ENCODE measurements around the gene CNTNAP5.

DNA sequence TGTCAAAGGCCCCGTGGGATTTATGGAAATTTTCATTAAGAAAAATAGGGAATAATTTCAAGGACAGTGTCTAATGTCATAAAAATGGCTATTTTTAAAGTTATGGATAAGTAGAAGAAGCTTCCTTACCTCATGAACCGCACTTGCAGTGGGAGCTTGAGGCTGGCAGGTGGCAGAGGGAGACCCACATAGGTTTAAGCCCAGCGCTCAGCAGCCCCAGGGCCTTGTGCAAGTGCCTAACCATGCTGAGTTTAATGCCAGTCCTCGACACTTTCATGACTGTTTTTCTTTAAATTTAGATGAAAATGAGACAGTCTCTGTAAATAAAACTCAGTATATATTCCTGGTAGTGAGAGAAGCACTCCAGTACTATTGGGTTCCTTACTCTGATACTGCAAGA, 285.6 kb downstream of the CNTNAP5 start:
- TF ChIP-seq, protein P1, sequence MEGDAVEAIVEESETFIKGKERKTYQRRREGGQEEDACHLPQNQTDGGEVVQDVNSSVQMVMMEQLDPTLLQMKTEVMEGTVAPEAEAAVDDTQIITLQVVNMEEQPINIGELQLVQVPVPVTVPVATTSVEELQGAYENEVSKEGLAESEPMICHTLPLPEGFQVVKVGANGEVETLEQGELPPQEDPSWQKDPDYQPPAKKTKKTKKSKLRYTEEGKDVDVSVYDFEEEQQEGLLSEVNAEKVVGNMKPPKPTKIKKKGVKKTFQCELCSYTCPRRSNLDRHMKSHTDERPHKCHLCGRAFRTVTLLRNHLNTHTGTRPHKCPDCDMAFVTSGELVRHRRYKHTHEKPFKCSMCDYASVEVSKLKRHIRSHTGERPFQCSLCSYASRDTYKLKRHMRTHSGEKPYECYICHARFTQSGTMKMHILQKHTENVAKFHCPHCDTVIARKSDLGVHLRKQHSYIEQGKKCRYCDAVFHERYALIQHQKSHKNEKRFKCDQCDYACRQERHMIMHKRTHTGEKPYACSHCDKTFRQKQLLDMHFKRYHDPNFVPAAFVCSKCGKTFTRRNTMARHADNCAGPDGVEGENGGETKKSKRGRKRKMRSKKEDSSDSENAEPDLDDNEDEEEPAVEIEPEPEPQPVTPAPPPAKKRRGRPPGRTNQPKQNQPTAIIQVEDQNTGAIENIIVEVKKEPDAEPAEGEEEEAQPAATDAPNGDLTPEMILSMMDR (IDR thresholded peaks at IDR 0.05), result no peak
- no peak for TF ChIP-seq POLR2A (IDR thresholded peaks at IDR 0.05)
